CD4-positive, alpha-beta memory T cell (primary cell): ENCODE measurements around the gene SLC43A3. TPM values are rescaled to one million over a fixed set of nuclear protein-coding genes. Genes with fewer than 3 reads are reported as not detected.

Experiments used
- CTCF ChIA-PET: fragments of 350-600 bp; sonication (Branson Sonifier 250); formaldehyde crosslinking; loops from one replicate; lab custom pipeline; 2021; ENCODE audit warnings: inconsistent platforms; ENCODE audit not compliant: partially characterized antibody; lab: Charles Lee
- POLR2A ChIA-PET: fragments of 350-600 bp; sonication (Branson Sonifier 250); formaldehyde crosslinking; loops from one replicate; lab custom pipeline; 2021; ENCODE audit not compliant: partially characterized antibody; lab: Charles Lee
- DNase-seq, 5 donors: peaks; one replicate each; pipeline versions ENCODE4 v3.0.0 to v3.0.0-alpha.2; 2020 to 2022; ENCODE audit warnings: mixed read lengths in 1 of 5
- H3K27ac ChIP-seq: one replicate; pipeline ENCODE4 v1.7.0; 2013; ENCODE audit warnings: low read depth, low read length
- H3K27me3 ChIP-seq: 2 replicates; pipeline ENCODE4 v1.7.0; 2013; ENCODE audit warnings: mild to moderate bottlenecking, low read length, moderate library complexity; ENCODE audit not compliant: insufficient read depth
- H3K36me3 ChIP-seq: 2 replicates; pipeline ENCODE4 v1.7.0; 2013; ENCODE audit warnings: mild to moderate bottlenecking, low read length, moderate library complexity; ENCODE audit not compliant: insufficient read depth
- H3K4me1 ChIP-seq: 2 replicates; pipeline ENCODE4 v1.7.0; 2013; ENCODE audit warnings: mild to moderate bottlenecking, low read length, moderate library complexity; ENCODE audit not compliant: insufficient read depth
- H3K4me3 ChIP-seq, 2 donors: one replicate each; pipeline ENCODE4 v1.7.0; 2013; ENCODE audit warnings: low read length in 2 of 2, mild to moderate bottlenecking in 1 of 2
- H3K9me3 ChIP-seq, 2 donors: one replicate each; pipeline ENCODE4 v1.7.0; 2013; ENCODE audit warnings: low read length in 2 of 2, control low read depth in 1 of 2; ENCODE audit not compliant: control insufficient read depth in 1 of 2
- H3K27ac Mint-ChIP-seq, 7 donors: one replicate each; pipeline ENCODE4 v1.8.0; 2020 to 2021; ENCODE audit warnings: mixed read lengths in 7 of 7, mild to moderate bottlenecking in 6 of 7, inconsistent platforms in 3 of 7, moderate library complexity in 3 of 7
- H3K27me3 Mint-ChIP-seq, 2 donors: one replicate each; pipeline ENCODE4 v1.8.0; 2020 to 2021; ENCODE audit warnings: mixed read lengths in 2 of 2
- H3K36me3 Mint-ChIP-seq, 2 donors: one replicate each; pipeline ENCODE4 v1.8.0; 2020 to 2021; ENCODE audit warnings: mixed read lengths in 2 of 2, inconsistent platforms in 1 of 2, mild to moderate bottlenecking in 1 of 2
- H3K4me1 Mint-ChIP-seq, 4 donors: one replicate each; pipeline ENCODE4 v1.8.0; 2020 to 2021; ENCODE audit warnings: mixed read lengths in 4 of 4, mild to moderate bottlenecking in 1 of 4
- H3K4me3 Mint-ChIP-seq, 8 donors: one replicate each; pipeline ENCODE4 v1.8.0; 2020 to 2021; ENCODE audit warnings: mixed read lengths in 8 of 8, mild to moderate bottlenecking in 7 of 8, moderate library complexity in 6 of 8, inconsistent platforms in 3 of 8
- H3K9me3 Mint-ChIP-seq, 8 donors: one replicate each; pipeline ENCODE4 v1.8.0; 2020 to 2021; ENCODE audit warnings: mixed read lengths in 8 of 8, mild to moderate bottlenecking in 5 of 8, inconsistent platforms in 3 of 8, moderate library complexity in 1 of 8
- intact Hi-C: fragments of 100-400 bp; cut with micrococcal nuclease; formaldehyde crosslinking; loops from one replicate; pipeline ENCODE4 v1.15.1; 2023
- polyA plus RNA-seq, 2 donors: library from polyadenylated mRNA; unstranded; fragments of 300-500 nt; fragmentation: Illumina TruSeq; gene quantifications; one replicate each; pipeline ENCODE4 v1.2.3, GENCODE V29; 2021
- total RNA-seq, 2 experiments: library from RNA; stranded (reverse); gene quantifications; one replicate each; pipeline ENCODE4 v1.2.3, GENCODE V29; 2021

The SLC43A3 gene
- total RNA-seq (10 to 100 TPM; 15.1 to 15.6 TPM), polyA plus RNA-seq (10 to 100 TPM; 17.7 to 18.5 TPM)

DNA sequence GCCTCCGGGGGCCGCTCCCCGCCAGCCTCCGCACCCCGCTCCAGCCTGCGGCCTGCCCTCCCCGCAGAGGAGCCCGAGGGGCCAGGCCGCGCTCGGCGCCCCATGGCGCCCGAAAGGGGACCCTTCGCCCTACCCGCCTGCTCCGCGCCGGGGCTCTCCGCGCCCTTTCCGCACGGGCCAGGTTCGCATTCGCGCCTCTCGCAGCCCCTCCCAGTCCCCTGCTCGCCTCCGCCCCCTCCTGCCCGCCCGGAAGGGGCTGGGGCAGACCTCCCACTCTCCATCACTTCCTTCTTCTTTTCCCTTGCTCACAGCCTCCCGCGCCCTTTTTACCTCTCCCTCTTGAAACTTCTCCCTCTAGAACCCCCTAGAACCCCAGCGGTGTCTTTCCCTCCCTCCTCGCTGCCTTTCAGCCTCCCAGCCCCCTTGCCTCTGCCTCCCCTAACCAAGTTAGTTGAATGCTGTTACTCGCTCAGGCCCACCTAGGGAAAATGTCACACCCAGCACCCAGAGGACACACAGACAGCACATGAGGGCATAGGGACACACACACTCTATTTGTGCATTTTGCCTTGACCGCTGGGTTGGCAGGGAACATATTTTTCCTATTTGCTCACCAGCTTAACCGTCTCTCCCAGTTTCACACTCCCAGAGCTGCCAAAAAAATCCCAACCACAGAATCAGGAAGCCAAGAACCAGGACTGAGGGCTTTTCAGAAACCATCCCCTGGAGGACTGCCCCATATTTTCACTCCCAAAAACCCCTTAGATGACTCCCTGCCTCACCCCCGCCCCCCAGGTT, at the start of gene SLC43A3:
Gene SLC43A3 (minus strand): TSS at position 193 of the 798 bp plus-strand sequence. CDS start 949 bp downstream, outside the sequence.
- Histone ChIP-seq H3K4me3 (peak within 1 kb of the TSS; percentile 32 to 58), H3K4me1 (peaks cover 34% of the 10 kb centered on the region), H3K36me3 (peaks cover 4% of the 10 kb centered on the region), H3K27ac (peak within 1 kb of the TSS; percentile 45), H3K9me3 (no peaks in the 10 kb centered on the region), H3K27me3 (no peaks in the 10 kb centered on the region)
- Mint-ChIP-seq H3K9me3 (no peaks in the 10 kb centered on the region), H3K36me3 (peaks cover 10 to 14% of the 10 kb centered on the region in 2 donors), H3K27ac (peak within 1 kb of the TSS; percentile 78 to 94 (median 90)), H3K27me3 (no peaks in the 10 kb centered on the region), H3K4me1 (peaks cover 33 to 56% (median 40%) of the 10 kb centered on the region in 4 donors), H3K4me3 (peak within 1 kb of the TSS; percentile 83 to 93 (median 88))
- ChIA-PET POLR2A (interaction anchor here (1.1 to 4.1 kb wide), 4 partner anchors 92 to 315 kb away, joined by 3 to 13 read pairs (median 6); partner anchors contain the start of genes SELENOH, SSRP1, TNKS1BP1 and UBE2L6), CTCF (interaction anchor here (0.8 to 5.9 kb wide), 6 partner anchors 30 to 141 kb away, joined by 3 to 56 read pairs (median 4); partner anchors contain the start of gene UBE2L6)
- intact Hi-C loops = loop anchor here (5.0 kb wide), 2 partner anchors 80 to 100 kb away; no protein-coding TSS in a partner anchor
- DNase-seq = peak; percentile 36 to 62 (median 37)

GRCh38 chr11:57476047-57476756, 49.3 kb upstream of the SLC43A3 start:
- DNase-seq = peak in 4 of 5 donors; percentile 18 to 25 (median 22)
- H3K36me3 ChIP-seq = no peaks in the 10 kb centered on the region
- H3K27me3 Mint-ChIP-seq = peaks cover 2 to 9% of the 10 kb centered on the region in 2 donors
- peaks cover 5% of the 10 kb centered on the region for H3K27me3 ChIP-seq
- peak overlapping the region in 1 of 2 donors; percentile 51 for H3K4me3 ChIP-seq
- no peak overlapping the region for H3K27ac ChIP-seq
- H3K4me1 Mint-ChIP-seq = peaks cover 10 to 56% (median 21%) of the 10 kb centered on the region in 4 donors
- peak overlapping the region in 1 of 7 donors; percentile 69 for H3K27ac Mint-ChIP-seq
- H3K36me3 Mint-ChIP-seq = no peaks in the 10 kb centered on the region
- intact Hi-C loops = no loop called here
- no peaks in the 10 kb centered on the region for H3K9me3 Mint-ChIP-seq
- POLR2A ChIA-PET = no interaction called here
- no peaks in the 10 kb centered on the region for H3K9me3 ChIP-seq
- CTCF ChIA-PET = interaction anchor here (1.2 to 27.6 kb wide), 5 partner anchors 18 to 155 kb away, joined by 3 to 848 read pairs (median 8); partner anchors contain the start of genes RTN4RL2, SLC43A1, SMTNL1 and TIMM10
- peaks cover 24% of the 10 kb centered on the region for H3K4me1 ChIP-seq
- peak overlapping the region; percentile 59 to 84 (median 77) for H3K4me3 Mint-ChIP-seq

DNA sequence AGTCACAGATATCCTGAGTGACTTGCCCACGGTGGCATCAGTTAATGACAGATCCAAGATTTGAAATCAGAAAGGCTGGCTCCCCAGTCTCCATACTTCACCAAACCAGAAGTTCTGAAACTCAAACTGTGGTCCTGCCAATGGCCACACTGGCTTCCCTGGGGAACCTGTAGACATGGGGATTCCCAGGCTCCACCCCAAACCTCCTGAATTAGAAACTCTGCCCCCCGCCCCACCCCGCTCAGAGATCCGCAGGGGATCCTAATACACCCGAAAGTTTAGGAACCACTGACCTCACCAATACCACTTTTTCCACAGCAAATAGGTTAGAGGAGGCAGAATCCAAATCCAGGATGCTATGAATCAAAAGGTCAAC, 48.7 kb upstream of the SLC43A3 start:
- H3K4me3 Mint-ChIP-seq = peak overlapping the region; percentile 59 to 84 (median 77)
- intact Hi-C loops = no loop called here
- ChIA-PET CTCF (interaction anchor here (1.2 to 27.6 kb wide), 5 partner anchors 16 to 154 kb away, joined by 3 to 848 read pairs (median 7); partner anchors contain the start of genes RTN4RL2, SLC43A1, SMTNL1 and TIMM10), POLR2A (interaction anchor here (1.5 kb wide), 1 partner anchor 40 kb away, joined by 6 read pairs; the partner anchor contains the start of gene SLC43A1)
- no peaks in the 10 kb centered on the region for H3K36me3 Mint-ChIP-seq
- Histone ChIP-seq H3K4me1 (peaks cover 24% of the 10 kb centered on the region), H3K27me3 (peaks cover 5% of the 10 kb centered on the region), H3K27ac (no peak overlapping the region), H3K9me3 (no peaks in the 10 kb centered on the region), H3K4me3 (peak overlapping the region in 1 of 2 donors; percentile 51), H3K36me3 (no peaks in the 10 kb centered on the region)
- peaks cover 10 to 50% (median 21%) of the 10 kb centered on the region in 4 donors for H3K4me1 Mint-ChIP-seq
- peaks cover 2 to 9% of the 10 kb centered on the region in 2 donors for H3K27me3 Mint-ChIP-seq
- H3K9me3 Mint-ChIP-seq = no peaks in the 10 kb centered on the region
- H3K27ac Mint-ChIP-seq = peak overlapping the region in 2 of 7 donors; percentile 59 to 69
- DNase-seq = no peak

GRCh38 chr11:57475191-57475590, 48.3 kb upstream of the SLC43A3 start:
- POLR2A ChIA-PET = interaction anchor here (1.5 kb wide), 1 partner anchor 40 kb away, joined by 6 read pairs; the partner anchor contains the start of gene SLC43A1
- no peak overlapping the region for H3K4me3 ChIP-seq
- no peak overlapping the region for H3K27ac ChIP-seq
- H3K9me3 ChIP-seq = no peaks in the 10 kb centered on the region
- H3K27ac Mint-ChIP-seq = no peak overlapping the region
- H3K36me3 Mint-ChIP-seq = no peaks in the 10 kb centered on the region
- intact Hi-C loops = no loop called here
- no peaks in the 10 kb centered on the region for H3K9me3 Mint-ChIP-seq
- peaks cover 0 to 9% of the 10 kb centered on the region in 2 donors for H3K27me3 Mint-ChIP-seq
- peaks cover 10 to 47% (median 21%) of the 10 kb centered on the region in 4 donors for H3K4me1 Mint-ChIP-seq
- no peaks in the 10 kb centered on the region for H3K36me3 ChIP-seq
- CTCF ChIA-PET = interaction anchor here (1.2 to 4.0 kb wide), 5 partner anchors 15 to 127 kb away, joined by 3 to 47 read pairs (median 6); partner anchors contain the start of gene RTN4RL2
- peak overlapping the region in 7 of 8 donors; percentile 46 to 84 (median 77) for H3K4me3 Mint-ChIP-seq
- no peak for DNase-seq
- H3K27me3 ChIP-seq = peaks cover 5% of the 10 kb centered on the region
- H3K4me1 ChIP-seq = peaks cover 24% of the 10 kb centered on the region

DNA sequence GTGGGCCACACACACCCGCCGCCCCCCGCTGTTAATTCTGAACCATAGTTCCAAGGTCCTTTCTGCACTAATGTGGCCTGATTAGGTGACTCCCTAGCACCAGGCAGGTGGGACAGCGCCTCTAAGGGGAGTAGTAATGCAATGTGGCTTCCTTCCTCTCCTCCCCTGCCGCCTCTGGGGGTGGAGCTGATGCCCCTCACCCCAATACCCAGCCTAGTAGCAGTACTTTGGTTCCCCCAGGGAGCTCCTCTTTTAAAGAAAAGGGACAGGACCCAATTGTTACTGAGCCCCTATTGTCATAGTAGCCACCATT, 47.8 kb upstream of the SLC43A3 start:
- no peak for DNase-seq
- Histone ChIP-seq H3K36me3 (no peaks in the 10 kb centered on the region), H3K27me3 (peaks cover 5% of the 10 kb centered on the region), H3K27ac (no peak overlapping the region), H3K9me3 (no peaks in the 10 kb centered on the region), H3K4me1 (peaks cover 24% of the 10 kb centered on the region), H3K4me3 (no peak overlapping the region)
- H3K36me3 Mint-ChIP-seq = no peaks in the 10 kb centered on the region
- no peak overlapping the region for H3K27ac Mint-ChIP-seq
- CTCF ChIA-PET = interaction anchor here (1.2 to 4.0 kb wide), 5 partner anchors 15 to 127 kb away, joined by 3 to 47 read pairs (median 6); partner anchors contain the start of gene RTN4RL2
- peak overlapping the region in 5 of 8 donors; percentile 19 to 79 (median 54) for H3K4me3 Mint-ChIP-seq
- POLR2A ChIA-PET = interaction anchor here (1.5 kb wide), 1 partner anchor 40 kb away, joined by 6 read pairs; the partner anchor contains the start of gene SLC43A1
- H3K4me1 Mint-ChIP-seq = peaks cover 9 to 43% (median 20%) of the 10 kb centered on the region in 4 donors
- peaks cover 0 to 9% of the 10 kb centered on the region in 2 donors for H3K27me3 Mint-ChIP-seq
- no peaks in the 10 kb centered on the region for H3K9me3 Mint-ChIP-seq
- intact Hi-C loops = no loop called here

DNA sequence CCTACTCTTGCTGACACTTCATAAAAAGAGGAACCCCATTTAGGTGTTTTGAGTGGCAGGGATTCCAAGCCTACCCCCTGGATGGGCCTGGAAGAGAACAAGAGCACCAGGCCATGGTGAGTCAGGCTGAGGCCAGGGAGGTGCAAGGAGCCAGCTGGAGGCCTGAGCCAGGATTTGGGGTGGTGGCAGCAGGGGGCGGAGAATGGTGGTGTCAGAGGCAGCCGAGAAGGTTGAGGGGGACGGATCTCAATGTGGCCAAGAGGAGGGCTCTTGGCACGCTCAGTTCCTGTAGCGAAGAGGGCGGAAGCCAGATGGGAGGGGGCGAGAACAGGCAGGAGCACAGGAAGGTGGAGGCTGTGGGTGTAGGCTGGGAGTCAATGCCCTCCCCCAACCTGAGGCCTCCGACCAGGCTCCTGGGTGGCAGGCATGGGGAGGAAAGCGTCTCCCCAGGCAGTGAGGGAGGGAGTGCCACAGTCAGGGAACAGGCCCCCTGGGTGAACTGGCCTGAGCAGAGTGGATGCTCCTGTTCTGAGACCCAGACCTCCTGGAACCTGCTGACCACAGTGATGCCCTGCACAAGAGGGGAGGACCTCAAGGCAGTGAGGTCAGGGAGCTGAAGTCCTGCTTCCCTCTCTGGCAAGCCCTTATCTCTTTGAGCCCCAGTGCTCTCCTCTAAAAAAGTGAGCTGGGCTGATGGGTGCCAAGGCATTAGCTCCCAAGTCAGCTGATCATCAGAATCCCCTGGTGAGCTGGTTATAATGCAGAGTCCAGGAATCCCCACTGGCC, 47.3 kb upstream of the SLC43A3 start:
- Mint-ChIP-seq H3K9me3 (no peaks in the 10 kb centered on the region), H3K36me3 (no peaks in the 10 kb centered on the region), H3K4me1 (peaks cover 9 to 37% (median 19%) of the 10 kb centered on the region in 4 donors), H3K4me3 (peak overlapping the region in 7 of 8 donors; percentile 19 to 81 (median 66)), H3K27ac (peak overlapping the region in 3 of 7 donors; percentile 44 to 81 (median 76)), H3K27me3 (peaks cover 0 to 7% of the 10 kb centered on the region in 2 donors)
- Histone ChIP-seq H3K9me3 (no peaks in the 10 kb centered on the region), H3K4me3 (no peak overlapping the region), H3K27me3 (peaks cover 5% of the 10 kb centered on the region), H3K27ac (no peak overlapping the region), H3K36me3 (no peaks in the 10 kb centered on the region), H3K4me1 (peaks cover 24% of the 10 kb centered on the region)
- CTCF ChIA-PET = interaction anchor here (1.2 to 4.0 kb wide), 9 partner anchors 8 to 126 kb away, joined by 3 to 47 read pairs (median 6); partner anchors contain the start of gene RTN4RL2
- POLR2A ChIA-PET = interaction anchor here (1.5 kb wide), 1 partner anchor 41 kb away, joined by 6 read pairs; the partner anchor contains the start of gene SLC43A1
- peak in 2 of 5 donors; percentile 17 to 18 for DNase-seq
- intact Hi-C loops = no loop called here
